MCF 10A (cell line): ENCODE data around the gene SIK2. TPM values are rescaled to one million over a fixed set of nuclear protein-coding genes. Genes with fewer than 3 reads are reported as not detected.

Experiments used
- BruUV-seq: library from RNA; stranded (reverse); fragments of 400-500 nt; replicated peaks from 2 replicates; lab custom pipeline; 2021; lab: Mats Ljungman, UMichigan
- CTCF ChIA-PET: fragments of 300-600 bp; sonication (Branson Sonifier 250); formaldehyde crosslinking; extraction: SDS; loops from one replicate; lab custom pipeline; 2021; ENCODE audit warnings: antibody characterized with exemption, inconsistent platforms; lab: Yijun Ruan, JAX
- POLR2A ChIA-PET: fragments of 300-600, 350-650 bp; sonication (Branson Sonifier 250); formaldehyde crosslinking; extraction: SDS; loops from one replicate; lab custom pipeline; 2020; ENCODE audit warnings: antibody characterized with exemption, inconsistent platforms; lab: Yijun Ruan, JAX
- DNase-seq: peaks from one replicate; pipeline ENCODE4 v3.0.0-alpha.2; 2018; ENCODE audit not compliant: unreplicated experiment
- H3K27ac Mint-ChIP-seq: one replicate; pipeline ENCODE4 v1.8.0; 2022; ENCODE audit warnings: mild to moderate bottlenecking, low read depth, mixed read lengths; ENCODE audit not compliant: unreplicated experiment
- H3K27me3 Mint-ChIP-seq: one replicate; pipeline ENCODE4 v1.8.0; 2022; ENCODE audit warnings: mixed read lengths; ENCODE audit not compliant: insufficient read depth, unreplicated experiment
- H3K36me3 Mint-ChIP-seq: one replicate; pipeline ENCODE4 v1.8.0; 2022; ENCODE audit warnings: mild to moderate bottlenecking, moderate library complexity, mixed read lengths; ENCODE audit not compliant: insufficient read depth, unreplicated experiment
- H3K4me1 Mint-ChIP-seq: one replicate; pipeline ENCODE4 v1.8.0; 2022; ENCODE audit warnings: mixed read lengths; ENCODE audit not compliant: insufficient read depth, unreplicated experiment
- H3K4me3 Mint-ChIP-seq: one replicate; pipeline ENCODE4 v1.8.0; 2022; ENCODE audit warnings: mild to moderate bottlenecking, moderate library complexity, mixed read lengths; ENCODE audit not compliant: unreplicated experiment
- H3K9me3 Mint-ChIP-seq: one replicate; pipeline ENCODE4 v1.8.0; 2022; ENCODE audit warnings: mixed read lengths; ENCODE audit not compliant: unreplicated experiment
- intact Hi-C: fragments of 100-400 bp; cut with micrococcal nuclease; formaldehyde crosslinking; loops from 2 replicates; pipeline ENCODE4 v1.14.1; 2022
- total RNA-seq: library from RNA; stranded (reverse); gene quantifications from 2 replicates; pipeline ENCODE4 v1.2.3, GENCODE V29; 2022
- TF ChIP-seq, protein P1 (sequence below): fragments of 200-600 bp; IDR thresholded peaks from one replicate; pipeline ENCODE4 v1.8.0; 2022; ENCODE audit warnings: antibody characterized with exemption, mild to moderate bottlenecking; ENCODE audit not compliant: unreplicated experiment

SIK2 gene
- total RNA-seq, 1 experiment from 2014 or later = 13.7 TPM

DNA sequence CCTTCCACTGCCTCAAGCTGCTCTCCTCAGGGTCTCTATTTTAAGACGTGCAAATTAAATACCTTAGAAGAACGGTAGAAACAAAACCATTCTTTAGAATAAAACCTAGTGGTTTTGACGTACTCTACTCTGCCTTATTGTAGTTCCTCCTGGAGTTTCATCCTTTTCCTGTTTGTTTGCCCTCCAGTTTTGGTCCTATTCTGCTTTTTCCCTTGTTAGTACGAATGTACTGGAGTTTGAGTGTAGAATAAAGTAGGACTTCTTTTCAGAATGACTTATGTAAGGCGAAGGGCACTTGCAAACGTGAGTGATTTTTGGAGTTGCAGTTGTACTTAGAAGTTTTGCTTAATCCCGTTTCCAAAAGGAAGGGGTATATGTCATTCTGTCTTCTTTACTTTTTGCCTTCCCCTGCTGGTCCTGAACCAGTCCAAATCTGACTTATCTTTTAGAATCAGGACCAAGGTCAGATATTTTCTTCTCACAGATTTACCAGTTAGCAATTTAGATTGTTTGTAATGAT lies 1.4 kb downstream of the SIK2 start:
- TF ChIP-seq, protein P1, sequence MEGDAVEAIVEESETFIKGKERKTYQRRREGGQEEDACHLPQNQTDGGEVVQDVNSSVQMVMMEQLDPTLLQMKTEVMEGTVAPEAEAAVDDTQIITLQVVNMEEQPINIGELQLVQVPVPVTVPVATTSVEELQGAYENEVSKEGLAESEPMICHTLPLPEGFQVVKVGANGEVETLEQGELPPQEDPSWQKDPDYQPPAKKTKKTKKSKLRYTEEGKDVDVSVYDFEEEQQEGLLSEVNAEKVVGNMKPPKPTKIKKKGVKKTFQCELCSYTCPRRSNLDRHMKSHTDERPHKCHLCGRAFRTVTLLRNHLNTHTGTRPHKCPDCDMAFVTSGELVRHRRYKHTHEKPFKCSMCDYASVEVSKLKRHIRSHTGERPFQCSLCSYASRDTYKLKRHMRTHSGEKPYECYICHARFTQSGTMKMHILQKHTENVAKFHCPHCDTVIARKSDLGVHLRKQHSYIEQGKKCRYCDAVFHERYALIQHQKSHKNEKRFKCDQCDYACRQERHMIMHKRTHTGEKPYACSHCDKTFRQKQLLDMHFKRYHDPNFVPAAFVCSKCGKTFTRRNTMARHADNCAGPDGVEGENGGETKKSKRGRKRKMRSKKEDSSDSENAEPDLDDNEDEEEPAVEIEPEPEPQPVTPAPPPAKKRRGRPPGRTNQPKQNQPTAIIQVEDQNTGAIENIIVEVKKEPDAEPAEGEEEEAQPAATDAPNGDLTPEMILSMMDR = no peak
- Mint-ChIP-seq H3K27ac (peak overlapping the region; percentile 97), H3K4me3 (peak overlapping the region; percentile 99), H3K4me1 (peaks cover 29% of the 10 kb centered on the region), H3K9me3 (no peaks in the 10 kb centered on the region), H3K27me3 (no peaks in the 10 kb centered on the region), H3K36me3 (no peaks in the 10 kb centered on the region)
- BruUV-seq = TSS peak; percentile 44
- DNase-seq = no peak
- intact Hi-C loops = loop anchor here (1.0 to 5.0 kb wide), 3 partner anchors 114 to 163 kb away; partner anchors contain the start of gene PPP2R1B
- CTCF ChIA-PET = interaction anchor here (0.6 to 4.5 kb wide), 23 partner anchors 10 to 1547 kb away, joined by 3 to 49 read pairs (median 4); partner anchors contain the start of gene PPP2R1B
- POLR2A ChIA-PET = interaction anchor here (0.5 to 4.0 kb wide), 17 partner anchors 9 to 1711 kb away, joined by 3 to 61 read pairs (median 4); partner anchors contain the start of genes PPP2R1B and TTC12

GRCh38 chr11:111604392-111605009 lies 2.3 kb downstream of the SIK2 start:
- Mint-ChIP-seq H3K27ac (no peak overlapping the region), H3K36me3 (no peaks in the 10 kb centered on the region), H3K4me1 (peaks cover 27% of the 10 kb centered on the region), H3K4me3 (peak overlapping the region; percentile 99), H3K27me3 (no peaks in the 10 kb centered on the region), H3K9me3 (no peaks in the 10 kb centered on the region)
- TF ChIP-seq, protein P1 = peak; percentile 52
- CTCF ChIA-PET = interaction anchor here (0.6 to 4.5 kb wide), 29 partner anchors 9 to 1905 kb away, joined by 3 to 49 read pairs (median 4); partner anchors contain the start of gene PPP2R1B
- POLR2A ChIA-PET = interaction anchor here (0.6 to 4.0 kb wide), 12 partner anchors 9 to 266 kb away, joined by 3 to 61 read pairs (median 4); partner anchors contain the start of gene PPP2R1B
- intact Hi-C loops = loop anchor here (5.0 kb wide), 1 partner anchor 113 kb away; no protein-coding TSS in a partner anchor
- DNase-seq = peak; percentile 45
- no TSS peak for BruUV-seq

GRCh38 chr11:111605681-111606080 lies 3.4 kb downstream of the SIK2 start:
- ChIA-PET CTCF (interaction anchor here (0.8 kb wide), 1 partner anchor 161 kb away, joined by 3 read pairs; no protein-coding TSS in a partner anchor), POLR2A (interaction anchor here (0.8 to 1.3 kb wide), 3 partner anchors 8 to 160 kb away, joined by 3 to 5 read pairs (median 5); no protein-coding TSS in a partner anchor)
- TF ChIP-seq, protein P1 = no peak
- Mint-ChIP-seq H3K27ac (no peak overlapping the region), H3K4me3 (no peak overlapping the region), H3K27me3 (no peaks in the 10 kb centered on the region), H3K9me3 (no peaks in the 10 kb centered on the region), H3K36me3 (no peaks in the 10 kb centered on the region), H3K4me1 (peaks cover 27% of the 10 kb centered on the region)
- no TSS peak for BruUV-seq
- intact Hi-C loops = no loop called here
- no peak for DNase-seq

- Mint-ChIP-seq H3K36me3 (no peaks in the 10 kb centered on the region), H3K9me3 (no peaks in the 10 kb centered on the region), H3K27ac (no peak overlapping the region), H3K4me3 (no peak overlapping the region), H3K4me1 (peaks cover 22% of the 10 kb centered on the region), H3K27me3 (no peaks in the 10 kb centered on the region)
- intact Hi-C loops = no loop called here
- POLR2A ChIA-PET = interaction anchor here (0.6 to 1.0 kb wide), 3 partner anchors 32 to 1162 kb away, joined by 3 to 5 read pairs (median 4); partner anchors contain the start of gene PPP2R1B
- no TSS peak for BruUV-seq
- no peak for DNase-seq
- CTCF ChIA-PET = interaction anchor here (0.7 to 1.0 kb wide), 2 partner anchors 129 to 174 kb away, joined by 3 to 4 read pairs; no protein-coding TSS in a partner anchor
- TF ChIP-seq, protein P1 = no peak
Measured at GRCh38 chr11:111606986-111607385, 4.7 kb downstream of the SIK2 start.
